Coronary artery (tissue), 2 donors: ENCODE measurements around the gene HRNR.
A peak's percentile ranks its signal among the peaks of the same experiment; 100 is the strongest.
"Not testable (repeated sequence)": the region's sequence is repeated elsewhere in the genome, so short reads cannot be mapped to it uniquely, and the experiment has no call there.

Source experiments
- DNase-seq: peaks from one replicate; pipeline ENCODE4 v3.0.0-alpha.2; 2017; ENCODE audit warnings: low spot score
- H3K27ac ChIP-seq, 2 donors: fragments of 200-600 bp; sonication (generic); one replicate each; pipeline ENCODE4 v1.5.1; 2016 to 2019
- H3K4me3 ChIP-seq: fragments of 200-600 bp; sonication (generic); 2 replicates; pipeline ENCODE4 v1.5.1; 2016; ENCODE audit warnings: mild to moderate bottlenecking, moderate library complexity
- TF ChIP-seq, protein P1 (sequence below): fragments of 200-600 bp; sonication (generic); IDR thresholded peaks from one replicate; pipeline ENCODE4 v1.5.1; 2019; ENCODE audit warnings: antibody characterized with exemption

The HRNR gene

DNA sequence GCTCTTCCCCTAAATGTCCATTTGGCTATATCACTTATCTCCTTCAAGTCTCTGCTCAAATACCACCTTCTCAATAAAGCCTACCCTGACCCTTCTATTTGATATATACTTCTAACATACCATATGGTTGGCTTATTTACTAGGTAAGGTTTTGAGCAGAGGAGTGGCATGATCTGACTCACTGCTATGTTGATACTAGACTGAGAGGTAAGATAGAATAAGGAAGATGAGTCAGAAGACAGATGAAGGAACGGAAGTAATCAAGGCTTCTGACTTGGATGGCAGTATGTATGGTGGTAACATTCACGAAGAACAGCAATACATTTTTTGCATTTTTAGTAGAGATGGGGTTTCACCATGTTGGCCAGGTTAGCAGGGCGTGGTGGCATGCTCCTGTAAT is 4.8 kb upstream of the HRNR start:
- H3K27ac ChIP-seq: no peak overlapping the region
- TF ChIP-seq, protein P1, sequence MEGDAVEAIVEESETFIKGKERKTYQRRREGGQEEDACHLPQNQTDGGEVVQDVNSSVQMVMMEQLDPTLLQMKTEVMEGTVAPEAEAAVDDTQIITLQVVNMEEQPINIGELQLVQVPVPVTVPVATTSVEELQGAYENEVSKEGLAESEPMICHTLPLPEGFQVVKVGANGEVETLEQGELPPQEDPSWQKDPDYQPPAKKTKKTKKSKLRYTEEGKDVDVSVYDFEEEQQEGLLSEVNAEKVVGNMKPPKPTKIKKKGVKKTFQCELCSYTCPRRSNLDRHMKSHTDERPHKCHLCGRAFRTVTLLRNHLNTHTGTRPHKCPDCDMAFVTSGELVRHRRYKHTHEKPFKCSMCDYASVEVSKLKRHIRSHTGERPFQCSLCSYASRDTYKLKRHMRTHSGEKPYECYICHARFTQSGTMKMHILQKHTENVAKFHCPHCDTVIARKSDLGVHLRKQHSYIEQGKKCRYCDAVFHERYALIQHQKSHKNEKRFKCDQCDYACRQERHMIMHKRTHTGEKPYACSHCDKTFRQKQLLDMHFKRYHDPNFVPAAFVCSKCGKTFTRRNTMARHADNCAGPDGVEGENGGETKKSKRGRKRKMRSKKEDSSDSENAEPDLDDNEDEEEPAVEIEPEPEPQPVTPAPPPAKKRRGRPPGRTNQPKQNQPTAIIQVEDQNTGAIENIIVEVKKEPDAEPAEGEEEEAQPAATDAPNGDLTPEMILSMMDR: no peak

DNA sequence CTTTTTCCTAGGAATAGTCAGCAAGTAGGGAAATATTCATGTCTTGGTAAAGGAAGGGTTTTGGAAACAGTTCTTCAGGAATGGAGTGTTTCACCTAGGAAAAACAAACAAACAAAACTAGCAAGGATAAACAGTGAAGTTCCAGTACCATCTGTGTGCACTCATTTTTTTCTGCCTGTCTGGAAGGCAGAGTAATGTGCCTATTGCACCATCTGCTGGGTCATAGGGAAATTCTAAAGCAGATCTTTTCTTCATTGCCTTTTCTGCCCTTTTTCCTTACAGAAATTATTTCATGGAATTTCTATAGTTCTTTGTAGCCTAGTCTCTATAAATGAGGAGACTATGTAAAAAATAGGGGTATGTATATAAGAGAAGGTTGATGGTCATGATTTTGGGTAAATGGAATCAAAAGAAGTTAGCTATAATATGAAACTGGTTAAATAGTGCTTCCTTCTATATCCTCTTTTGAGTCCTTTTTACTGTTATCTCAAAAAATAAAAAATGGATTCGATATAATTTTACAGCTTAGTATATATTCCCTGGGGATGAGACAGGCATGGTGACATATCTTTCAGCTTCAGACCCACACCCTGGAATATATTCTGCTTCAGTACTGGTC is 3.4 kb upstream of the HRNR start:
- no peak for DNase-seq
- TF ChIP-seq, protein P1: no peak
- no peak overlapping the region for H3K4me3 ChIP-seq
- no peak overlapping the region for H3K27ac ChIP-seq

More for the DNA sequence above, 4.8 kb upstream of the HRNR start:
- no peak for DNase-seq
- no peak overlapping the region for H3K4me3 ChIP-seq

DNA sequence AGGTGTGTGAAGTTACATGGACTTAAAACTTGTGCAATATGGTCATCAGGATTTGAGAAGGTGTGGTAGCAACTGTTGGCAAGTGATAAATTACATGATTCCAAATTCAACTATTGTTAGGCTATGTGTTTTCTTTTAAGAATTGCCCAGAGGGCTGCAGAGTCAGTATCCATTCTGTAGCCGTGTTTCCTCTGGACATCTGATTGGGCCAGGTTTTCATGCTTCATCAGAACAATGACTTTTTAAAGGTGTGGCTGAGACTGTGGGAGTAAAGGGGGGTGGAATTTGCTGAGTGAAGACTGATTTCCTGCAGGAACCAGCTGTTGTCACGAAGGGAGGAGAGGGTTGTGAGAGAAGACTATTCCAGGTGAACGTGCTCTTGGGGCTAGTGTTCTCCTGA is 1.7 kb upstream of the HRNR start:
- no peak for DNase-seq
- TF ChIP-seq, protein P1: no peak
- no peak overlapping the region for H3K27ac ChIP-seq

DNA sequence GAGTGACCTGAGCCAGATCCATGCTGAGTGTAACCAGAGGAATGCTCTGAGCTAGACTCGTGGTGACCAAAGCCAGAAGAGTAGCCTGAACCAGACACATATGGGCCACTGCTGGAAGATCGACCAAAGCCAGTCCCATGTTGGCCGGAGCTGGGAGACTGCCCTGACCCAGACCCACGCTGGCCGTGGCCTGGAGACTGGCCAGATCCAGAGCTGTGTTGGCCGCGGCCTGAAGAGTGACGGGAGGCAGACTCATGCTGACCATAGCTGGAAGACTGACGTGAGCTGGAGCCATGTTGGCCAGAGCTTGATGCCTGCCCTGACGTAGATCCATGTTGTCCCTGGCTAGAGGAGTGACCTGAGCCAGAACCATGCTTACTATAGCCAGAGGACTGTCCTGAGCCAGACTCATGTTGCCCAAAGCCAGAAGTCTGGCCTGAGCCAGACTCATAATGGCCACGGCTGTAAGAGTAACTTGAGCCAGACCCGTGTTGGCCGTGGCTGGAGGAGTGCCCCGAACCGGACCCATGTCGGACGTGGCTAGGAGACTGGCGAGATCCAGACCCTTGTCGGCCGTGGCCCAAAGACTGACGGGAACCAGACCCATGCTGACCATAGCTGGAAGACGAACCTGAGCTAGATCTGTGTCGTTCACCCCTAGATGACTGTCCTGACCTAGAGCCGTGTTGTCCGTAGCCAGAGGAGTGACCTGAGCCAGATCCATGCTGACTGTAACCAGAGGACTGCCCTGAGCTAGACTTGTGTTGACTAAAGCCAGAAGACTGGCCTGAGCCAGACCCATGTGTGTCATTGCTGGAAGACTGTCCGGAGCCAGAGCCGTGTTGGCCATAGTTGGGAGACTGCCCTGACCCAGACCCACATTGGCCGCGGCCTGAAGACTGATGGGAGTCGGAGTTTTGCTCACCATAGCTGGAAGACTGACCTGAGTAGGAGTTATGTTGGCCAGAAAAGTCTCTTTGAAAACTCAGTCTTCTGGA is 3.5 kb downstream of the HRNR start:
- Histone ChIP-seq H3K27ac (no peak overlapping the region), H3K4me3 (no peak overlapping the region)
- peak; percentile 70 for DNase-seq
- TF ChIP-seq, protein P1: no peak

More for the DNA sequence above, 1.7 kb upstream of the HRNR start:
- H3K4me3 ChIP-seq: no peak overlapping the region

DNA sequence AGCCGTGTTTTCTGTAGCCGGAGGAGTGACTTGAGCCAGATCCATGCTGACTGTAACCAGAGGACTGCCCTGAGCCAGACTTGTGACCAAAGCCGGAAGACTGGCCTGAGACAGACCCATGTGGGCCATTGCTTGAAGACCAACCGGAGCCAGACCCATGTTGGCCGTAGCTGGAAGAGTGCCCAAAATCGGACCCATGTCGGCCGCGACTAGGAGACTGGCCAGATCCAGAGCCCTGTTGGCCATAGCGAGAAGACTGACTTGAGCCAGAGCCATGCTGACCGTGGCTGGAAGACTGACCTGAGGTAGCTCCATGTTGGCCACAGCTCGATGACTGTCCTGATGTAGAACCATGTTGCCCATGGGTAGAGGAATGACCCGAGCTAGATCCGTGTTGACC is 4.6 kb downstream of the HRNR start:
- not testable (repeated sequence) for H3K27ac ChIP-seq, DNase-seq, H3K4me3 ChIP-seq

DNA sequence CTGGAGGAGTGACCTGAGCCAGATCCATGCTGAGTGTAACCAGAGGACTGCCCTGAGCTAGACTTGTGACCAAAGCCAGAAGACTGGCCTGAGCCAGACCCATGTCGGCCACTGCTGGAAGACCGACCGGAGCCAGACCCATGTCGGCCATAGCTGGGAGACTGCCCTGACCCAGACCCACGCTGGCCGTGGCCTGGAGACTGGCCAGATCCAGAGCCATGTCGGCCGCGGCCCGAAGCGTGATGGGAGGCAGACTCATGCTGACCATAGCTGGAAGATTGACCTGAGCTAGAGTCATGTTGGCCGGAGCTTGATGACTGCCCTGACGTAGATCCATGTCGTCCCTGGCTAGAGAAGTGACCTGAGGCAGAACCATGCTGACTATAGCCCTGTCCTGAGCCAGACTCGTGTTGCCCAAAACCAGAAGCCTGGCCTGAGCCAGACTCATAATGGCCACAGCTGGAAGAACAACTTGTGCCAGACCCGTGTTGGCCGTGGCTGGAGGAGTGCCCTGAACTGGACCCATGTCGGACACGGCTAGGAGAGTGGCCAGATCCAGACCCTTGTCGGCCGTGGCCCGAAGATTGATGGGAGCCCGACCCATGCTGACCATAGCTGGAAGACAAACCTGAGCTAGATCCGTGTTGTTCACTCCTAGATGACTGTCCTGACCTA is 5.1 kb downstream of the HRNR start:
- Histone ChIP-seq H3K4me3 (no peak overlapping the region), H3K27ac (no peak overlapping the region)
- no peak for DNase-seq
- TF ChIP-seq, protein P1: no peak

DNA sequence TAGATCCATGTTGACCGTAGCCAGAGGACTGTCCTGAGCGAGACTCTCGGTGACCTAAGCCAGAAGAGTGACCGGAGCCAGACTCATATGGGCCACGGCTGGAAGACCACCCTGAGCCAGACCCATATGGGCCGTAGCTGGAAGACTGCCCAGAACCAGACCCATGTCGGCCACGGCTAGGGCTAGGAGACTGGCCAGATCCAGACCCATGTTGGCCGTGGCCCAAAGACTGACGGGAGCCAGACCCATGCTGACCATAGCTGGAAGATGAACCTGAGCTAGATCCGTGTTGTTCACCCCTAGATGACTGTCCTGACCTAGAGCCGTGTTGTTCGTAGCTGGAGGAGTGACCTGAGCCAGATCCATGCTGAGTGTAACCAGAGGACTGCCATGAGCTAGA is 8.4 kb downstream of the HRNR start:
- DNase-seq, H3K4me3 ChIP-seq, H3K27ac ChIP-seq: not testable (repeated sequence)

DNA sequence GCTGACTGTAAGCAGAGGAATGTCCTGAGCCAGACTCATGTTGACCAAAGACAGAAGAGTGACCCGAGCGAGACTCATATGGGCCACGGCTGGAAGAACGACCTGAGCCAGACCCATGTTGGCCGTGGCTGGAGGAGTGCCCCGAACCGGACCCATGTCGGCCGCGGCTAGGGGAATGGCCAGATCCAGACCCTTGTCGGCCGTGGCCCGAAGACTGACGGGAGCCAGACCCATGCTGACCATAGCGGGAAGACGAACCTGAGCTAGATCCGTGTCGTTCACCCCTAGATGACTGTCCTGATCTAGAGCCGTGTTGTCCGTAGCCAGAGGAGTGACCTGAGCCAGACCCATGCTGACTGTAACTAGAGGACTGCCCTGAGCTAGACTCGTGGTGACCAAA is 9.1 kb downstream of the HRNR start:
- not testable (repeated sequence) for H3K4me3 ChIP-seq, H3K27ac ChIP-seq, DNase-seq
